GM18498 (cell line): ENCODE data around the gene CANT1.

ENCODE experiments used
- ATAC-seq: cut with Tn5 transposase; IDR thresholded peaks from one replicate; pipeline ENCODE4 v1.9.1; 2021; ENCODE audit warnings: mild to moderate bottlenecking, moderate library complexity; ENCODE audit not compliant: unreplicated experiment

Gene CANT1

GRCh38 chr17:78997231-78997741 is 12.3 kb downstream of the CANT1 start:
- no peak for ATAC-seq

GRCh38 chr17:78996781-78997201 is 12.8 kb downstream of the CANT1 start:
- ATAC-seq = no peak

- ATAC-seq = no peak
Observed at GRCh38 chr17:78995761-78996451, 13.7 kb downstream of the CANT1 start.

- no peak for ATAC-seq
Observed at GRCh38 chr17:78995022-78995760, 14.4 kb downstream of the CANT1 start.

- ATAC-seq = no peak
Observed at GRCh38 chr17:78993981-78994671, 15.4 kb downstream of the CANT1 start.

GRCh38 chr17:78993241-78993956 is 16.2 kb downstream of the CANT1 start:
- no peak for ATAC-seq

GRCh38 chr17:78992542-78993212 is 16.9 kb downstream of the CANT1 start:
- no peak for ATAC-seq

DNA sequence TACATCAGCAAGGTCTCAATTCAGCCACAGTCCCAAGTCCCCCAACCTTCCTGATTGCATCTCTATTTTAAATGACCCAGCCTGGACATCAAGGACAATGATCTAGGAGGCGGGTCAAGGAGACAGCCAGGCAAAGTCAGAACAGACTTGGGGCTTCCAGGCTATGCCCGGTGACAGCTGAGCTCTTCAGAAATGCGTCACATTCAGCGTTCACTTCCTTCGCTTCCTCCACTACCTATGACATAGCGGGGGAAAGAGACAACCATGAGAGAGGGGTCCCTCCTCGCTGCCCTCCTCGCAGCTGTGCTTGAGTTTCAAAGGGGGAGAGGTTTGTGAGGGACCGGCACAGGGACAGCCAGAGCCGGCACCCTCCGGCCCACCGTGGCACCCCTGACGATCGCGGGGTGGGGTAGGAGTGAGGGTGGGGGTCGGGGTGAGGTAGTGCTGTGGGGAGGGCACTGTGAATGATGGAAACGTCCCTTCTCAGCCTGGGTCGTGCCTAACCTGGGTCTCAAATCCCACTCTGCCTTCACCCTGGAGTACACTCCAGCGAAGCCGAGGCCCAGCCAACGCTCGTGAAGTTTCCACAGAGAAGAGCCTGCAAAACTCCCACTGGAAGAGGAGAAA is 17.5 kb downstream of the CANT1 start:
- ATAC-seq = no peak

GRCh38 chr17:78991017-78991738 is 18.4 kb downstream of the CANT1 start:
- no peak for ATAC-seq

DNA sequence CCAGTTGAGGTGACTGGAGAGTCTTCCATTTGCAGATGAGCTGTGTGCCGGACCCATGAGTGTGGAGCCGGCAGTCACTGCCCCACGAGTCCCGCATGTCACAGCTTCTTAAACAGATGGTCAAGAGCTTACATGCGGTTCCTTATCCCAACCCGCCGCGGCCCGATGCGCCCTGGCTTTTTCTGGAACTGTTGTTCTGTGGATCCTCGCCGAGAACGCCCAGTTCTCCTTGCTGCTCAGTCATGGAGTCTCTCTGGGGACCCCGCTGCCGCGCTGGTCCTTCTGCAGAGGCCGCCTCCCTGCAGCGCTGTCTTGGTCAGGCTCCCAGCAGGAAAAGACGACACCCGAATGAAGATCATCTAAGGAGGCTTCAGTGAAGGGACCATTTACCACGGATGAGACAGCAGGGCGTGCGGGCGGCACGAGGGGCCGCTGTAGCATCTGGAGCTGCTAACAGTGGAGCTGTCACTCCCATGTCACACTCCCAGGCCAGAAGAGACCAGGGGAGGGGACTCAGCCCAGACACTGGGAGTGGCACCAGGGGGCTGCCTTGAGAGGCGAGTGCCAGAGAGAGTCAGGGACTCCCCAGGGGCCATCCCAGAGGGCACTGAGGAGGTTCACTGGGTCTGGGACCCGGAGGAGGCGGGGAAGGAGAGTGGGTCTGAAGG is 19.1 kb downstream of the CANT1 start:
- no peak for ATAC-seq

DNA sequence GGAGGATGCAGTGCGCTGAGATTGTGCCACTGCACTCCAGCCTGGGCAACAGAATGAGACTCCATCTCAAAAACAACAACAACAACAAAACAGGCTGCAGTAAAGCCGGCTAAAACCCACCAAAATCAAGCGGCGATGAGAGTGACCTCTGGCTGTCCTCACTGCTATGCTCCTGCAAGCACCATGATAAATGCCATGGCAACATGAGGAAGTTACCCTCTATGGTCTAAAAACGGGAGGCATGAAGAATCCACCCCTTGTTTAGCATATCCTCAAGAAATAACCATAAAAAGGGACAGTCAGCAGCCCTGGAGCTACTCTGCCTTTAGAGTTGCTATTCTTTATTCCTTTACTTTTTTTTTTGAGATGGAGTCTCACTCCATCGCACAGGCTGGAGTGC is 21.4 kb downstream of the CANT1 start:
- ATAC-seq = no peak

DNA sequence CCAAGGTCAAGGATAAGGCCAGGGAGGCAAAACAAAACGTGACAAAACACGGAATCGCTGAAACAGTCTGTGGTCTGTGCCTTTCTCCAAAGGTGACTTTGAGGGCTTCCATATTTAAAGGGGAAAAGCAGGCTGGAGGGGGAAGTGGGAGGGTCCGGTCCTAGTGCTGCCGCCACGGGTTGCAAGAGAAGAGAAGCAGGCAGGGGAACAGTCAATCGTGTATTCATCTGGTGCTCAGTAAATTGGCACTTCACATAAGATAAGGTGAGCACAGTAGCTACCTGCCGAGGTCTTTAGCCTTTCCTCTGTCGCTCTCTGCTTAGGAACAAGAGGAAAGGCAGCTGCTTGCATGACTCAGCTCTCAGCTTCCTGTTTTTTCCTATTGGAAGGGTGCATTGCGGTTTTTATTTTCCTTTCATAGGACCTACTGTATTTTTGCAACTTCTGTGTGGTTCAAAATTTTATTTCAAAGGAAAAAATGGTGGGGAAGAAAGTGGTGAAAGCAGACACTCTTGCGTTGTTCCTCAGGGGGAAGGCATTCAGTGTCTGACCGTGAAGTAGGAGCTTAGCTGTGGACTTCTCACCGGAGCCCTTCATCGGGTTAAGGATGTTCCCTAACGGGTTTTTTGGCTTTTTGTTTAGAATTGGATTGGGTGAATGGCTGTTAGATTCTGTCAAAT is 22.8 kb downstream of the CANT1 start:
- ATAC-seq = no peak

GRCh38 chr17:78986048-78986648 is 23.4 kb downstream of the CANT1 start:
- ATAC-seq = no peak

DNA sequence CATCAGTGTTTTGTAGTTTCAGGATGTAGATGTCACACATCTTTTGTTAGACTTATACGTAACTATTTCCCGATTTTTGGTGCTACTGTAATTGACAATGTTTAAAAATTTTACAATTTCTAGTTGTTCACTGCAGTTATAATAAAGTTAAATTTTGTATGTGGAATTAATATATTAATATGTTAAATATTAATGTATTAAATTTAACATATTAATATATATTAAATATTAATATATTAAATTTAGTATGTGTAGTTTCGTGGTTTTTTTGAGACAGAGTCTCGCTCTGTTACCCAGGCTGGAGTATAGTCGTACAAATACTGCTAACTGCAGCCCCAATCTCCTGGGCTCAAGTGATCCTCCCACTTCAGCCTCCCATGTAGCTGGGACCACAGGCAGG is 24.2 kb downstream of the CANT1 start:
- ATAC-seq = no peak

DNA sequence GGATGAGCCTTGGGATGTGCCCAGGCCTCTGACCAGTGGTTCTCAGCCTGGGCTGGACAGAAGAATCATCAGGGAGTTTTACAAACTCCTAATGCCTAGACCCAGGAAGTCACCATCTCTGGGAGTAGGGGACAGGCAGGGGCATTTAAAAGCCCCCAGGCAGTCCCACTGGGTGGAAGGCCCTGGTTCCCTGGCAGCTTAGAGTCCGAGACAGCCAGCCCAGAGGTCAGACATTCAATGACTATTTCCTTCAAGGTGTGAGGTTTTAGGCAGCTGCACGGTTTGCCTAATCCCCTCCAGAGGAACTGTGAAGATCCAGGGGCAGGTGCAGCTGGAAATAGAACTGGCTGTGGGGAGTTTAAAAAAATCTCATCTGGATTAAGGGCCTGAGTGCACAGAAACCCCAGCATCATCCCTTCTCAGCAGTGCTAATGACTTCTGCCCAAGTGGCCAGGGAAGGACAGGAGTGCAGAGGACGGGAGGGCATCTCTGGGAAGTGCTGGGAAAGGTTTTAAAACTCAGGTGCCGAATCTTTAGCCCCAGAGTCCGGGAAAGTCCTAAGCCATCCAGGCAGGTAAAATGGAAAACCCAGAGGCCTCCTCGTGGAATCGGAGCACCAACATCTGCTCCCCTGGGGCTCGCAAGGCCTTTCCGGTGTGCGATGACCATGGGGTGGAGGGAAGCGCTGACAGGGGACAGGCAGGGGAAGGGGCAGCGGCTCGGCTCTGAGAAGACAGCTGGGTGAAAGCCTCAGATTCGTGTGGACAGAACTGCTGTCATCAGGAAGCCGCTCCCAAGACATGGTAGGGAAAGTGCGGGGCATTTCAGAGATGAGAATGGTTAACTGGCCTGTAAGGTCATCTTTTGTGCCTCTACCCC is 28.3 kb downstream of the CANT1 start:
- ATAC-seq = no peak

DNA sequence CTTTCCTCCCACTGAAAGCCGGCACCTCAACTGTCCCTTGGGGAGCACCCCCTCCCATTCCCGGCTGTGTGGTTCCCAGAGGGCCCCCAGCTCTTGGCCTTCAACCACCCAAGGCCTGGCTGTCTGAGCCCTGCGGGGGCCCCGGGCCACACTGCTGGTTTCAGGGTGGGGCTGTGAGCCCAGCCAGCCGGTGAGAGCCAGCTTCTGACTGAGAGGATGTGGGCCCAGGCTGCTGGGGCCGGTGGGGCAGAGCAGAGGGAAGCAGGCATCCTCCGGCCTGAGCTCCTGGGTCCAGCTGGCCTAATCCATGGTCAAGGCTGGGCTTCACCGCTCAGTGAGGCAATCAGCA is 29.0 kb downstream of the CANT1 start:
- no peak for ATAC-seq
